Progenitor cell of endocrine pancreas (in vitro differentiated cells): ENCODE data around the gene MAPK8. TPM values are rescaled to one million over a fixed set of nuclear protein-coding genes. Genes with fewer than 3 reads are reported as not detected.

ENCODE experiments used
- DNase-seq: peaks from one replicate; pipeline ENCODE4 v3.0.0; 2021; ENCODE audit warnings: low spot score; ENCODE audit not compliant: unreplicated experiment
- H3K27ac Mint-ChIP-seq: 2 replicates; pipeline ENCODE4 v1.8.0; 2021; ENCODE audit warnings: mild to moderate bottlenecking, moderate library complexity, mixed read lengths
- H3K27me3 Mint-ChIP-seq: 2 replicates; pipeline ENCODE4 v1.8.0; 2021; ENCODE audit warnings: mixed read lengths
- H3K36me3 Mint-ChIP-seq: 2 replicates; pipeline ENCODE4 v1.8.0; 2022; ENCODE audit warnings: mixed read lengths; ENCODE audit not compliant: insufficient read depth
- H3K4me1 Mint-ChIP-seq: 2 replicates; pipeline ENCODE4 v1.8.0; 2021; ENCODE audit warnings: low read depth, mixed read lengths
- H3K4me3 Mint-ChIP-seq: 2 replicates; pipeline ENCODE4 v1.8.0; 2021; ENCODE audit warnings: low read depth, mild to moderate bottlenecking, moderate library complexity, mixed read lengths
- H3K9me3 Mint-ChIP-seq: 2 replicates; pipeline ENCODE4 v1.8.0; 2021; ENCODE audit warnings: low read depth, mixed read lengths
- CTCF ChIP-seq: fragments of 200-600 bp; sonication (generic); IDR thresholded peaks from one replicate; pipeline ENCODE4 v1.5.0; 2021; ENCODE audit warnings: antibody characterized with exemption, mild to moderate bottlenecking; ENCODE audit not compliant: unreplicated experiment
- total RNA-seq: library from RNA; stranded (reverse); gene quantifications from 2 replicates; pipeline ENCODE4 v1.2.1, GENCODE V29; 2021

Gene MAPK8
- total RNA-seq, 1 donor from 2014 or later, result 69.7 TPM

GRCh38 chr10:48333856-48334255, 27.4 kb downstream of the MAPK8 start:
- no peak for DNase-seq
- Mint-ChIP-seq H3K9me3 (peaks cover 26% of the 10 kb centered on the region), H3K4me1 (peaks cover 5% of the 10 kb centered on the region), H3K36me3 (peaks cover 55% of the 10 kb centered on the region), H3K27me3 (no peaks in the 10 kb centered on the region), H3K4me3 (no peak overlapping the region), H3K27ac (no peak overlapping the region)
- TF ChIP-seq CTCF, result no peak

GRCh38 chr10:48335788-48336187, 29.3 kb downstream of the MAPK8 start:
- Mint-ChIP-seq H3K9me3 (peaks cover 23% of the 10 kb centered on the region), H3K27ac (no peak overlapping the region), H3K27me3 (no peaks in the 10 kb centered on the region), H3K4me1 (peaks cover 5% of the 10 kb centered on the region), H3K4me3 (no peak overlapping the region), H3K36me3 (peaks cover 46% of the 10 kb centered on the region)
- no peak for DNase-seq
- TF ChIP-seq CTCF, result no peak

- no peak for DNase-seq
- Mint-ChIP-seq H3K36me3 (peaks cover 37% of the 10 kb centered on the region), H3K4me3 (no peak overlapping the region), H3K27ac (no peak overlapping the region), H3K27me3 (no peaks in the 10 kb centered on the region), H3K4me1 (peaks cover 5% of the 10 kb centered on the region), H3K9me3 (peaks cover 20% of the 10 kb centered on the region)
- TF ChIP-seq CTCF, result no peak
Observed at GRCh38 chr10:48336978-48337599, 30.6 kb downstream of the MAPK8 start.

GRCh38 chr10:48340734-48341133, 34.3 kb downstream of the MAPK8 start:
- Mint-ChIP-seq H3K27me3 (no peaks in the 10 kb centered on the region), H3K9me3 (peaks cover 12% of the 10 kb centered on the region), H3K27ac (peak overlapping the region; percentile 79), H3K4me1 (peaks cover 16% of the 10 kb centered on the region), H3K4me3 (no peak overlapping the region), H3K36me3 (peaks cover 27% of the 10 kb centered on the region)
- no peak for DNase-seq
- TF ChIP-seq CTCF, result no peak

- peaks cover 11% of the 10 kb centered on the region for H3K4me1 Mint-ChIP-seq
- DNase-seq, result no peak
- no peak overlapping the region for H3K4me3 Mint-ChIP-seq
- H3K9me3 Mint-ChIP-seq, result peaks cover 21% of the 10 kb centered on the region
- no peaks in the 10 kb centered on the region for H3K27me3 Mint-ChIP-seq
- TF ChIP-seq CTCF, result no peak
- H3K36me3 Mint-ChIP-seq, result peaks cover 34% of the 10 kb centered on the region
- H3K27ac Mint-ChIP-seq, result peak overlapping the region; percentile 46
Observed at GRCh38 chr10:48343106-48343505, 36.6 kb downstream of the MAPK8 start.
